SU-DHL-6 (cell line): ENCODE measurements around the gene ABCD3.

ENCODE experiments used
- CTCF ChIP-seq: fragments of 200-600 bp; sonication (generic); IDR thresholded peaks from one replicate; pipeline ENCODE4 v1.5.1; 2017; ENCODE audit warnings: antibody characterized with exemption, mild to moderate bottlenecking, low read length, moderate library complexity; ENCODE audit not compliant: insufficient read depth, poor library complexity, severe bottlenecking
- EZH2phosphoT487 ChIP-seq: fragments of 200-600 bp; sonication (generic), shearing (Covaris generic); conservative IDR thresholded peaks from 2 replicates; pipeline ENCODE4 v1.6.1; 2018; ENCODE audit warnings: mild to moderate bottlenecking, antibody characterized with exemption, low read length, moderate library complexity, mixed read lengths

GRCh38 chr1:94504601-94505000, 86.4 kb downstream of the ABCD3 start:
- no peak for TF ChIP-seq CTCF
- TF ChIP-seq EZH2phosphoT487: no peak
